Breast epithelium (tissue), 3 donors: ENCODE measurements around the gene TMEM267.

Experiments used
- POLR2A ChIP-seq: fragments of 450-650 bp; IDR thresholded peaks from one replicate; pipeline ENCODE4 v1.6.1; 2016; ENCODE audit warnings: antibody characterized with exemption, mild to moderate bottlenecking, moderate library complexity
- POLR2AphosphoS5 ChIP-seq, 3 donors: sonication (generic); formaldehyde crosslinking; IDR thresholded peaks; one replicate each; pipeline ENCODE4 v1.6.1; 2017; ENCODE audit warnings: antibody characterized with exemption in 3 of 3
- TF ChIP-seq, protein P1 (sequence below), 3 donors: fragments of 450-650 bp; IDR thresholded peaks; one replicate each; pipeline ENCODE4 v1.5.1; 2016 to 2017; ENCODE audit warnings: antibody characterized with exemption in 3 of 3, mild to moderate bottlenecking in 3 of 3, moderate library complexity in 3 of 3

DNA sequence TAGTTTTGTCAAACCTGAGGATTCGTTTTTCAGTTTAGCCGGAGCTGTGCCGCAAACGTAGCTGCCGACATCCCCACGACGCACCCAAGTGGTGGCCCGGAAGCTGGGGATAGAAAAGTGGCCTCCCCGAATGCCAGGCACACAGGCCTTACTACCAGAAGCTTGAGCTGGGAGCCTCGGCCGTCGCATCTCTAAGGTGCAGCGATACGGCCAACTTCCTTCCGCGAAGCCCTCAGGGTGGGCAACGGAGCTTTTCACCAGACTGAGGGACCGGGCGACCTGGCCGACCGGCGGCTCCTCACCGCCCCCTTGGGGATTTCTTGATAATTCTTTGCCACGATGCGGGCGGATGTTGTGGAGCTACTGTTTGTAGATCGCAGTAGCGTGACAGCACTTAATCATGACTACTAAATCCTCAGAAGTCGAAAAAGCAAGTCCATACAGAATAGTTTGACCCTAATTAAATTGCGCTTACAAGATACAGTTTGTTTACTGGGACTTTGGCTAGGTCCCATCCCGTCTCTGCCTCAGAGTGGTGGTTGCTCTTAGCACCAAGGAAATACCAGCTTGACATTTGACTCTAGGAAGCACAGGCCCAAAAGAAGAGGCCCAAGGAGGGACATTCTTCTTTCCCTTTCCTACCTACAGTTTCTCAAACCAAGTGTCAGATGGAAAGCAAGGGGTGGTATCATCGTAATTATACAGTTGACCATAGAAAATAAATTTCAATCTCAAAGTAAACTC is 613 bp upstream of the TMEM267 start:
- TF ChIP-seq, protein P1, sequence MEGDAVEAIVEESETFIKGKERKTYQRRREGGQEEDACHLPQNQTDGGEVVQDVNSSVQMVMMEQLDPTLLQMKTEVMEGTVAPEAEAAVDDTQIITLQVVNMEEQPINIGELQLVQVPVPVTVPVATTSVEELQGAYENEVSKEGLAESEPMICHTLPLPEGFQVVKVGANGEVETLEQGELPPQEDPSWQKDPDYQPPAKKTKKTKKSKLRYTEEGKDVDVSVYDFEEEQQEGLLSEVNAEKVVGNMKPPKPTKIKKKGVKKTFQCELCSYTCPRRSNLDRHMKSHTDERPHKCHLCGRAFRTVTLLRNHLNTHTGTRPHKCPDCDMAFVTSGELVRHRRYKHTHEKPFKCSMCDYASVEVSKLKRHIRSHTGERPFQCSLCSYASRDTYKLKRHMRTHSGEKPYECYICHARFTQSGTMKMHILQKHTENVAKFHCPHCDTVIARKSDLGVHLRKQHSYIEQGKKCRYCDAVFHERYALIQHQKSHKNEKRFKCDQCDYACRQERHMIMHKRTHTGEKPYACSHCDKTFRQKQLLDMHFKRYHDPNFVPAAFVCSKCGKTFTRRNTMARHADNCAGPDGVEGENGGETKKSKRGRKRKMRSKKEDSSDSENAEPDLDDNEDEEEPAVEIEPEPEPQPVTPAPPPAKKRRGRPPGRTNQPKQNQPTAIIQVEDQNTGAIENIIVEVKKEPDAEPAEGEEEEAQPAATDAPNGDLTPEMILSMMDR (IDR thresholded peaks at IDR 0.05) = peak; percentile 41 to 83 (median 67)
- TF ChIP-seq POLR2A (no peak), POLR2AphosphoS5 (IDR thresholded peaks at IDR 0.05) (peak in 1 of 3 donors; percentile 43)
